Mammary epithelial cell (primary cell): Measurements from ENCODE around the gene HTRA2.

Experiments
- EZH2 ChIP-seq: IDR thresholded peaks from 2 replicates; pipeline ENCODE4 v1.6.1; 2012; ENCODE audit warnings: low read length, inconsistent platforms, borderline replicate concordance
- TF ChIP-seq, protein P1 (sequence below), 2 donors: IDR thresholded peaks in 1 of 2; conservative IDR thresholded peaks in 1 of 2; 2 replicates each; pipeline ENCODE4 v1.5.1; 2011 to 2012; ENCODE audit warnings: inconsistent platforms in 2 of 2, low read length in 2 of 2, mild to moderate bottlenecking in 2 of 2, control low read depth in 1 of 2, low read depth in 1 of 2; ENCODE audit not compliant: insufficient read depth in 1 of 2; ENCODE audit errors: extremely low read depth in 1 of 2

DNA sequence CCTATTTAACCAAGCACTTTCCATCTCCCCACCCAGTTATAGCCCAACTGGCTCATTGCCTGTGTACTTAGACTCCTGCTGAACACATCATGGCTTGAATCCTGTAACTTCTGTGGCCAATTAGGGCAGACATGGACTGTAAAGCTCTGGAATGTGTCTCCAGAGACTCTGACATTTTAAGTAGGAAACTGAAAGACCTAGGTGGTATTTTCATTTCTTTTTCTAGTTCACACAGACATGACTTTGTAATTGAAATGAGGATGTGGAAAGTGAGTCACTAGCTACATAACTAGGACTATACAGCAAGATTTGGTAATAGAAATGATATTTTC lies 37.0 kb downstream of the HTRA2 start:
- TF ChIP-seq, protein P1, sequence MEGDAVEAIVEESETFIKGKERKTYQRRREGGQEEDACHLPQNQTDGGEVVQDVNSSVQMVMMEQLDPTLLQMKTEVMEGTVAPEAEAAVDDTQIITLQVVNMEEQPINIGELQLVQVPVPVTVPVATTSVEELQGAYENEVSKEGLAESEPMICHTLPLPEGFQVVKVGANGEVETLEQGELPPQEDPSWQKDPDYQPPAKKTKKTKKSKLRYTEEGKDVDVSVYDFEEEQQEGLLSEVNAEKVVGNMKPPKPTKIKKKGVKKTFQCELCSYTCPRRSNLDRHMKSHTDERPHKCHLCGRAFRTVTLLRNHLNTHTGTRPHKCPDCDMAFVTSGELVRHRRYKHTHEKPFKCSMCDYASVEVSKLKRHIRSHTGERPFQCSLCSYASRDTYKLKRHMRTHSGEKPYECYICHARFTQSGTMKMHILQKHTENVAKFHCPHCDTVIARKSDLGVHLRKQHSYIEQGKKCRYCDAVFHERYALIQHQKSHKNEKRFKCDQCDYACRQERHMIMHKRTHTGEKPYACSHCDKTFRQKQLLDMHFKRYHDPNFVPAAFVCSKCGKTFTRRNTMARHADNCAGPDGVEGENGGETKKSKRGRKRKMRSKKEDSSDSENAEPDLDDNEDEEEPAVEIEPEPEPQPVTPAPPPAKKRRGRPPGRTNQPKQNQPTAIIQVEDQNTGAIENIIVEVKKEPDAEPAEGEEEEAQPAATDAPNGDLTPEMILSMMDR (conservative IDR thresholded peaks at IDR 0.05 in 1 of 2, IDR thresholded peaks at IDR 0.05 in 1 of 2; ENCODE audit: extremely low read depth in 1 of 2, insufficient read depth in 1 of 2, low read depth in 1 of 2, low read length in 2 of 2), result no peak
- TF ChIP-seq EZH2, result no peak
